NCI-H345 treated with DMSO at 0.1 percent for 48 hours (cell line): ENCODE results near the gene SFN.

Experiments used
- DNase-seq: peaks from one replicate; lab custom pipeline; 2025; ENCODE audit not compliant: unreplicated experiment; lab: John Stamatoyannopoulos, UW

SFN gene

GRCh38 chr1:26909951-26910342, 47.0 kb downstream of the SFN start:
- no peak for DNase-seq

DNA sequence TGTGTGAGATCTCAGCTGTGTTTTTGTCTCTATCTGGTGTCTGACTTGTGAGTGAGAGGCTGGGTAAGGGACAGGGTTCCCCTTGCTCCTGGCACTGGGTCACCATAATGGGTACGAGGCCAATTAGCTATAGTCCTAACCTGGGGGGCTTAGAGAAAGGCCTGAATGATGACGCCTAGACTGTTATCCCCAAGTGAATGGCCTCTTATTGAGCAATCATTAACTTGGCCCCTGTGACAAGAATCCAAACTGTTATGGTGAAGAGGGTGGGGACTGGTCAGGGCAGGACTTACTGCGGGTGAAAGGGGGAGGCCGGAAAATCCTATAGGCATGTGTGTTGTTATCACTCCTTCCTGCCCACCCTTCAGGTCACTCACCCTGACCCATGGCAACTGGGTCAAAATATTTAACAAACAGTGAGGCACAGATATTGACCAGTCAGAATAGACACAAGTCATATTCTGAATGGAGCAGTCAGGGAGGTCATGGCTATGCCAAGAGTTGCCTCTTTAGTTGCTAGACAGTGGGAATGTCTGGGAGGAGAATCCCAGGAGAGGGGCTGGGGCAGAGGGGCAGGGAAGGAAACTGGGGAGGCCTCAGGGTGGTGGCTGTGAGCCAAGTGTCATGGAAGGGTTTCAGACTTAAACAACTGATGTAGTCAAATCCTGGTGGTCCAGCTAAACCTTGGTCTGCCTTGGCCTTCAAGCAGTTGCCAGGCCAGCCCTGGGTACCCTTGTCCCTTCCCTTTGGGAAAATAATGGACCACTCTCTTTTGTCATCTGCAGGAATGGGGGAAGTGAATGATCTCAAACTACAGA, 47.6 kb downstream of the SFN start:
- DNase-seq: no peak

- DNase-seq: no peak
These were observed 48.6 kb downstream of the SFN start for GRCh38 chr1:26911399-26912146.

GRCh38 chr1:26912147-26912490, 49.2 kb downstream of the SFN start:
- DNase-seq: no peak

GRCh38 chr1:26913389-26913753, 50.4 kb downstream of the SFN start:
- DNase-seq: no peak
